Esophagus squamous epithelium (tissue), 4 donors: ENCODE data around the gene CD109.

ENCODE experiments used
- CTCF ChIP-seq, 6 experiments: fragments of 450-650 bp in 4 of 6; fragments of 200-600 bp in 2 of 6; sonication (generic) in 2 of 6; IDR thresholded peaks; one replicate each; pipeline ENCODE4 v1.5.1; 2016 to 2019; ENCODE audit warnings: antibody characterized with exemption in 6 of 6, mild to moderate bottlenecking in 4 of 6, moderate library complexity in 4 of 6
- POLR2A ChIP-seq, 4 donors: fragments of 450-650 bp; IDR thresholded peaks; one replicate each; pipeline ENCODE4 v1.6.1; 2017; ENCODE audit warnings: antibody characterized with exemption in 4 of 4, mild to moderate bottlenecking in 4 of 4, moderate library complexity in 3 of 4

GRCh38 chr6:73706971-73707370 is 11.0 kb downstream of the CD109 start:
- TF ChIP-seq CTCF (IDR thresholded peaks at IDR 0.05) (no peak), POLR2A (IDR thresholded peaks at IDR 0.05) (no peak)
